Keratinocyte (primary cell): Measurements from ENCODE around the gene TMEM88. TPM values are rescaled to one million over a fixed set of nuclear protein-coding genes. Genes with fewer than 3 reads are reported as not detected.
A peak's percentile ranks its signal among the peaks of the same experiment; 100 is the strongest.

ENCODE experiments used
- DNase-seq: peaks from one replicate; pipeline ENCODE4 v3.0.0-alpha.2; 2011; ENCODE audit warnings: low read depth, missing footprints, low spot score
- FAIRE-seq: peaks from 2 replicates; lab custom pipeline; 2011; peaks lifted over from hg19 to GRCh38; lab: Jason Lieb, UNC
- H2AFZ ChIP-seq: 2 replicates; pipeline ENCODE4 v1.6.0; 2012; ENCODE audit warnings: low read length, control low read depth, inconsistent platforms; ENCODE audit not compliant: control insufficient read depth
- H3K27ac ChIP-seq: 2 replicates; pipeline ENCODE4 v1.5.1; 2011; ENCODE audit warnings: low read length; ENCODE audit not compliant: control insufficient read depth, insufficient read depth
- H3K27me3 ChIP-seq: 3 replicates; pipeline ENCODE4 v1.6.0; 2011; ENCODE audit warnings: low read length; ENCODE audit not compliant: control insufficient read depth, insufficient read depth; ENCODE audit errors: extremely low read depth
- H3K36me3 ChIP-seq, 2 experiments: 2 replicates in 1 of 2; 3 replicates in 1 of 2; pipeline ENCODE4 v1.5.1; 2011; ENCODE audit warnings: low read length in 2 of 2, mild to moderate bottlenecking in 1 of 2; ENCODE audit not compliant: control insufficient read depth in 2 of 2, insufficient read depth in 2 of 2; ENCODE audit errors: extremely low read depth in 1 of 2
- H3K4me1 ChIP-seq: 3 replicates; pipeline ENCODE4 v1.5.1; 2011; ENCODE audit warnings: low read length; ENCODE audit not compliant: control insufficient read depth, insufficient read depth; ENCODE audit errors: extremely low read depth
- H3K4me2 ChIP-seq: 3 replicates; pipeline ENCODE4 v1.6.0; 2011; ENCODE audit warnings: low read depth, low read length; ENCODE audit not compliant: control insufficient read depth, insufficient read depth; ENCODE audit errors: extremely low read depth
- H3K4me3 ChIP-seq, 3 experiments: fragments of 200-600 bp in 1 of 3; sonication (generic) in 1 of 3; 2 replicates in 2 of 3; 3 replicates in 1 of 3; pipeline ENCODE4 v1.5.1; 2011 to 2016; ENCODE audit warnings: low read length in 3 of 3, mild to moderate bottlenecking in 3 of 3, control low read depth in 2 of 3, inconsistent platforms in 1 of 3, low read depth in 1 of 3, mixed read lengths in 1 of 3, mixed run types in 1 of 3, moderate library complexity in 1 of 3; ENCODE audit not compliant: control insufficient read depth in 2 of 3, insufficient read depth in 2 of 3; ENCODE audit errors: extremely low read depth in 1 of 3
- H3K79me2 ChIP-seq: 2 replicates; pipeline ENCODE4 v1.6.0; 2012; ENCODE audit warnings: low read length; ENCODE audit not compliant: control insufficient read depth, insufficient read depth
- H3K9ac ChIP-seq: 3 replicates; pipeline ENCODE4 v1.6.0; 2011; ENCODE audit warnings: low read length; ENCODE audit not compliant: control insufficient read depth, insufficient read depth; ENCODE audit errors: extremely low read depth
- H3K9me1 ChIP-seq: 3 replicates; pipeline ENCODE4 v1.6.0; 2011; ENCODE audit warnings: low read length; ENCODE audit not compliant: control insufficient read depth, insufficient read depth; ENCODE audit errors: extremely low read depth
- H3K9me3 ChIP-seq: 2 replicates; pipeline ENCODE4 v1.5.1; 2012; ENCODE audit warnings: low read depth, low read length; ENCODE audit not compliant: control insufficient read depth
- H4K20me1 ChIP-seq: 3 replicates; pipeline ENCODE4 v1.6.0; 2011; ENCODE audit warnings: low read length; ENCODE audit not compliant: control insufficient read depth, insufficient read depth; ENCODE audit errors: extremely low read depth
- CTCF ChIP-seq, 3 experiments: IDR thresholded peaks in 1 of 3; conservative IDR thresholded peaks in 1 of 3; optimal IDR thresholded peaks in 1 of 3; 2 replicates in 2 of 3; 3 replicates in 1 of 3; pipeline versions ENCODE3 to v1.5.1; 2011; ENCODE audit warnings: low read length in 3 of 3, mild to moderate bottlenecking in 3 of 3, moderate library complexity in 2 of 3, control low read depth in 1 of 3, inconsistent platforms in 1 of 3; ENCODE audit not compliant: insufficient read depth in 2 of 3; ENCODE audit errors: extremely low read depth in 1 of 3
- EZH2 ChIP-seq: IDR thresholded peaks from one replicate; pipeline ENCODE4 v1.6.1; 2012; ENCODE audit warnings: inconsistent platforms, mild to moderate bottlenecking, low read length, moderate library complexity
- dilution Hi-C: fragments of 300-500 bp; cut with MboI; formaldehyde crosslinking; loops from one replicate; pipeline ENCODE4 v1.7.0; 2020; ENCODE audit warnings: low sequenced_read_pairs; ENCODE audit not compliant: extremely low pct_ligation_motif_present
- polyA plus RNA-seq, 5 experiments: library from polyadenylated mRNA; depleted of rRNA in 3 of 5; stranded (reverse) in 3 of 5; stranded (forward) in 1 of 5; unstranded in 1 of 5; fragments of >200 nt; gene quantifications; 1 replicate in 1 of 5; 2 replicates in 3 of 5; 3 replicates in 1 of 5; pipeline versions ENCODE4 v1.2.1 to v1.2.3, GENCODE V29; 2011 to 2012; ENCODE audit warnings: missing spikeins in 2 of 5, low read depth in 1 of 5, low replicate concordance in 1 of 5

TMEM88 gene
- polyA plus RNA-seq, 1 donor (not counting 4 experiments of a cell fraction or from before 2014, with no cell fraction given): 0.45 TPM

- no peak overlapping the region for H3K27ac ChIP-seq
- FAIRE-seq: no peak
These were observed 1.8 kb upstream of the TMEM88 start for GRCh38 chr17:7852919-7853690.

GRCh38 chr17:7853691-7854038 lies 1.2 kb upstream of the TMEM88 start:
- no peak for FAIRE-seq
- Histone ChIP-seq H3K9me3 (no peaks in the 10 kb centered on the region), H3K79me2 (peaks cover 25% of the 10 kb centered on the region), H3K4me3 (no peak overlapping the region), H2AFZ (no peak overlapping the region), H3K27me3 (no peaks in the 10 kb centered on the region), H4K20me1 (peaks cover 8% of the 10 kb centered on the region), H3K9me1 (no peaks in the 10 kb centered on the region), H3K9ac (no peak overlapping the region), H3K4me2 (no peak overlapping the region), H3K4me1 (peaks cover 37% of the 10 kb centered on the region), H3K27ac (no peak overlapping the region), H3K36me3 (peaks cover 27 to 35% of the 10 kb centered on the region in 2 experiments)
- DNase-seq: no peak
- dilution Hi-C loops: no loop called here
- TF ChIP-seq EZH2 (no peak), CTCF (optimal IDR thresholded peaks at IDR 0.05 in 1 of 3, IDR thresholded peaks at IDR 0.05 in 1 of 3, conservative IDR thresholded peaks at IDR 0.05 in 1 of 3; ENCODE audit: extremely low read depth in 1 of 3, insufficient read depth in 2 of 3, low read length in 3 of 3) (no peak)

More at GRCh38 chr17:7852919-7853690, 1.8 kb upstream of the TMEM88 start:
- DNase-seq: no peak
- H4K20me1 ChIP-seq: peaks cover 8% of the 10 kb centered on the region
- dilution Hi-C loops: no loop called here
- no peak overlapping the region for H3K4me2 ChIP-seq
- H3K9me3 ChIP-seq: no peaks in the 10 kb centered on the region
- no peak overlapping the region for H2AFZ ChIP-seq
- no peak overlapping the region for H3K4me3 ChIP-seq
- H3K27me3 ChIP-seq: no peaks in the 10 kb centered on the region
- TF ChIP-seq EZH2: no peak
- TF ChIP-seq CTCF (optimal IDR thresholded peaks at IDR 0.05 in 1 of 3, IDR thresholded peaks at IDR 0.05 in 1 of 3, conservative IDR thresholded peaks at IDR 0.05 in 1 of 3; ENCODE audit: extremely low read depth in 1 of 3, insufficient read depth in 2 of 3, low read length in 3 of 3): peak in 1 of 3 experiments; percentile 10
- no peaks in the 10 kb centered on the region for H3K9me1 ChIP-seq
- H3K36me3 ChIP-seq: peaks cover 28 to 37% of the 10 kb centered on the region in 2 experiments
- peaks cover 34% of the 10 kb centered on the region for H3K4me1 ChIP-seq
- peaks cover 19% of the 10 kb centered on the region for H3K79me2 ChIP-seq
- peak overlapping the region; percentile 50 for H3K9ac ChIP-seq
